Aorta (tissue), 5 donors: Measurements from ENCODE around the gene DTNB. TPM values are rescaled to one million over a fixed set of nuclear protein-coding genes. Genes with fewer than 3 reads are reported as not detected.

ENCODE experiments used
- ATAC-seq: fragments of 200-7000 bp; cut with Tn5 transposase; one replicate; pipeline ENCODE4 v1.9.1; 2022; ENCODE audit warnings: moderate library complexity; ENCODE audit not compliant: low FRiP score
- DNase-seq, 2 donors: peaks; one replicate each; pipeline ENCODE4 v3.0.0-alpha.2; 2020
- H3K27ac ChIP-seq, 2 donors: one replicate each; pipeline ENCODE4 v1.5.1; 2013; ENCODE audit warnings: low read length in 2 of 2, mild to moderate bottlenecking in 2 of 2, moderate library complexity in 2 of 2, control low read depth in 1 of 2, inconsistent platforms in 1 of 2, low read depth in 1 of 2
- H3K27me3 ChIP-seq, 2 donors: one replicate each; pipeline ENCODE4 v1.6.1; 2013; ENCODE audit warnings: control low read depth in 1 of 2, low read length in 1 of 2, mild to moderate bottlenecking in 1 of 2, moderate library complexity in 1 of 2; ENCODE audit not compliant: insufficient read depth in 2 of 2, control insufficient read depth in 1 of 2
- H3K36me3 ChIP-seq, 2 donors: one replicate each; pipeline ENCODE4 v1.6.1; 2013; ENCODE audit warnings: control low read depth in 1 of 2, low read length in 1 of 2, mild to moderate bottlenecking in 1 of 2; ENCODE audit not compliant: insufficient read depth in 2 of 2, control insufficient read depth in 1 of 2
- H3K4me1 ChIP-seq, 2 donors: one replicate each; pipeline ENCODE4 v1.6.1; 2013; ENCODE audit warnings: low read length in 2 of 2, control low read depth in 1 of 2, mild to moderate bottlenecking in 1 of 2, moderate library complexity in 1 of 2; ENCODE audit not compliant: insufficient read depth in 2 of 2, control insufficient read depth in 1 of 2
- H3K4me3 ChIP-seq, 2 donors: one replicate each; pipeline ENCODE4 v1.5.1; 2013; ENCODE audit warnings: low read length in 2 of 2, control low read depth in 1 of 2, mild to moderate bottlenecking in 1 of 2
- H3K9me3 ChIP-seq: one replicate; pipeline ENCODE4 v1.6.1; 2013; ENCODE audit warnings: mild to moderate bottlenecking, low read length; ENCODE audit not compliant: control insufficient read depth
- WGBS, 2 donors: extraction: QIAGEN DNeasy Blood & Tissue Kit; methylation state at CpG; one replicate each; pipeline ENCODE4 v1.1.7; 2013; 5-methylcytosine and 5-hydroxymethylcytosine counted together
- intact Hi-C, 2 donors: fragments of 100-400 bp; cut with DNase I; formaldehyde crosslinking; loops; one replicate each; pipeline versions ENCODE4 v1.14.2 to v1.15.0; 2022
- polyA plus RNA-seq, 2 donors: library from polyadenylated mRNA; stranded (reverse); fragments of 200-250 nt; gene quantifications; one replicate each; pipeline ENCODE4 v1.2.3, GENCODE V29; 2013
- total RNA-seq, 2 donors: library from RNA; stranded (reverse); fragmentation: NEBNext Ultra II Directional; extraction: Animal tissue kit (Norgen Biotek cat#: 25700); gene quantifications; one replicate each; pipeline ENCODE4 v1.2.1, GENCODE V29; 2021
- donor health status: healthy with polysubstance abuse.
- donor health status: Bipolar disorder and iron deficiency.
- donor health status: DM: no; HTN: no; CAD: no.
- donor health status: DM: no; HTN: no; CAD: no.
- donor health status: DM: yes; HTN: yes; CAD: no.

Gene DTNB
- total and polyA plus RNA-seq, 4 donors = 14.7 to 33.7 (median 17.1) TPM

- Histone ChIP-seq H3K4me1 (peaks cover 4 to 5% of the 10 kb centered on the region in 2 donors), H3K27me3 (no peaks in the 10 kb centered on the region), H3K9me3 (no peaks in the 10 kb centered on the region), H3K27ac (no peak overlapping the region), H3K36me3 (no peaks in the 10 kb centered on the region), H3K4me3 (peak overlapping the region in 1 of 2 donors; percentile 8)
- ATAC-seq (no peak), DNase-seq (no peak)
- intact Hi-C loops = no loop called here
- WGBS, 2 donors = 95 to 97% methylated on average over 4 of the region's 4 CpGs
Measured at GRCh38 chr2:25654801-25655200, 18.6 kb downstream of the DTNB start.

DNA sequence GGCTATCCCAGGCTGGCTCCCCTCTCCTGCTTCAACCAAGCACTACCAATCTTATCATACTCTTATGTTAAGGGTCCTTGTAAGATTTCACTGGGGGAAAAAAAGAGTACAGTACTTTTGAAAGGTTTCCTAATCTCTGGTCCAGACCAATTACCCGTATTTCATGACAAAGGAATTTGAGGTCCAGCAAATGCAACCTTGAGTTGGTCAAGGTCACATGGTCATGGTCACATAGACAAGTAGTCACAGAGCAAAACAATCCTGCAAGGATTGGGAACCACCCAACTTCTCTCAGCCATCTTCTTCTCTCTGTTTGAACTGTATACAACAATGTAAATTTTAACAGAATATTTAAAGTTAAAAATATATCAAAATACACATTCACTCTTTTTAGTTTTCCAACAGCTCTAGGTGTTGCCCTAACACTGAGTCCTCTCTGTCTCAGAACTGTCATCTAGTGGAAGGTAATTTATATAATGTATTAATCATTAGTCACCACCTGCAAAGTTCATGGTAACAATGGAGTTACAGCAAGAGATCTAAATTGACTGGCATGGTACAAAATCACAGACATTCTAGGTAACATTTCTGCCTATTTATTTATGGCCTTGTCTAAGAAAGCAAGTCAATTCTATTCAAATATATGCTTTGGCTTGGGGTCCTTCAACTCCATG is 21.5 kb downstream of the DTNB start:
- no peaks in the 10 kb centered on the region for H3K9me3 ChIP-seq
- no peak overlapping the region for H3K27ac ChIP-seq
- no peak for ATAC-seq
- H3K4me1 ChIP-seq = peaks cover 4 to 5% of the 10 kb centered on the region in 2 donors
- no peaks in the 10 kb centered on the region for H3K27me3 ChIP-seq
- H3K36me3 ChIP-seq = no peaks in the 10 kb centered on the region
- H3K4me3 ChIP-seq = no peak overlapping the region
- DNase-seq = no peak
- WGBS, 2 donors = 82 to 88% methylated on average over 1 of the region's 1 CpG
- intact Hi-C loops = no loop called here

GRCh38 chr2:25651066-25651465 is 22.3 kb downstream of the DTNB start:
- intact Hi-C loops = no loop called here
- no peak overlapping the region for H3K4me3 ChIP-seq
- no peaks in the 10 kb centered on the region for H3K27me3 ChIP-seq
- DNase-seq = no peak
- ATAC-seq = no peak
- peaks cover 4 to 5% of the 10 kb centered on the region in 2 donors for H3K4me1 ChIP-seq
- H3K36me3 ChIP-seq = no peaks in the 10 kb centered on the region
- no peak overlapping the region for H3K27ac ChIP-seq
- 63 to 71% methylated on average over 2 of the region's 2 CpGs for WGBS, 2 donors
- no peaks in the 10 kb centered on the region for H3K9me3 ChIP-seq

GRCh38 chr2:25650256-25650655 is 23.1 kb downstream of the DTNB start:
- Histone ChIP-seq H3K36me3 (no peaks in the 10 kb centered on the region), H3K9me3 (no peaks in the 10 kb centered on the region), H3K27me3 (no peaks in the 10 kb centered on the region), H3K4me1 (peaks cover under 1 to 2% of the 10 kb centered on the region in 2 donors), H3K27ac (no peak overlapping the region), H3K4me3 (no peak overlapping the region)
- DNase-seq = peak in 1 of 2 donors; percentile 52
- intact Hi-C loops = no loop called here
- no peak for ATAC-seq
- WGBS, 2 donors = 95 to 96% methylated on average over 3 of the region's 3 CpGs

DNA sequence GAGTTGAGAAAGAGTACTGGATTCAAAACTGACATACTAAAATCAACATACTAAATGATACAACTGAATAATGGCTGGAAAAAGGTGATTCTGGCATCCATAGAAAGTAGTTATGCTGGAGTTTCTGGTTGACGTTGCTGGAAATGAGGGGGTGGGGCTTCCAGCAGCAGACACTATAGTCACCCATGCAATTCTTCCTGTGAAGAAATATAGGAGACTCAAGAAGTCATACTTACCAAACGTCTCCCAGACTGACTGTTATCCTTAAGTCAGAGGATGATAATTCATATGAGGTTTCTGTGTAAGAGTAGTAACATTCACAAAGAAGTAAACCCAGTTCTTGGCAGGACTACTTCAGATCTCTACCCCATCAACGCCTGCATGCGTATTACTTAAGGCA is 23.6 kb downstream of the DTNB start:
- ATAC-seq = no peak
- Histone ChIP-seq H3K36me3 (no peaks in the 10 kb centered on the region), H3K4me3 (no peak overlapping the region), H3K9me3 (no peaks in the 10 kb centered on the region), H3K27ac (no peak overlapping the region), H3K4me1 (no peaks in the 10 kb centered on the region), H3K27me3 (no peaks in the 10 kb centered on the region)
- intact Hi-C loops = no loop called here
- 78 to 79% methylated on average over 4 of the region's 4 CpGs for WGBS, 2 donors
- DNase-seq = no peak

GRCh38 chr2:25642298-25642697 is 31.1 kb downstream of the DTNB start:
- WGBS, 2 donors = 95 to 96% methylated on average over 3 of the region's 3 CpGs
- no peak overlapping the region for H3K27ac ChIP-seq
- H3K4me3 ChIP-seq = no peak overlapping the region
- intact Hi-C loops = no loop called here
- no peaks in the 10 kb centered on the region for H3K27me3 ChIP-seq
- no peak for DNase-seq
- ATAC-seq = no peak
- H3K36me3 ChIP-seq = peaks cover 0 to 2% of the 10 kb centered on the region in 2 donors
- H3K9me3 ChIP-seq = no peaks in the 10 kb centered on the region
- no peaks in the 10 kb centered on the region for H3K4me1 ChIP-seq

GRCh38 chr2:25639696-25640095 is 33.7 kb downstream of the DTNB start:
- H3K9me3 ChIP-seq = no peaks in the 10 kb centered on the region
- WGBS, 2 donors = 96 to 97% methylated on average over 17 of the region's 17 CpGs

GRCh38 chr2:25639131-25639530 is 34.2 kb downstream of the DTNB start:
- ATAC-seq = no peak
- Histone ChIP-seq H3K4me3 (no peak overlapping the region), H3K4me1 (no peaks in the 10 kb centered on the region), H3K9me3 (no peaks in the 10 kb centered on the region), H3K36me3 (peaks cover 0 to 2% of the 10 kb centered on the region in 2 donors), H3K27ac (no peak overlapping the region), H3K27me3 (no peaks in the 10 kb centered on the region)
- WGBS, 2 donors = 84 to 87% methylated on average over 9 of the region's 9 CpGs
- intact Hi-C loops = no loop called here
- DNase-seq = no peak

More at GRCh38 chr2:25639696-25640095, 33.7 kb downstream of the DTNB start:
- DNase-seq = no peak
- peaks cover 0 to 2% of the 10 kb centered on the region in 2 donors for H3K36me3 ChIP-seq
- ATAC-seq = no peak
- H3K27me3 ChIP-seq = no peaks in the 10 kb centered on the region
- H3K4me3 ChIP-seq = no peak overlapping the region
- no peak overlapping the region for H3K27ac ChIP-seq
- no peaks in the 10 kb centered on the region for H3K4me1 ChIP-seq
- intact Hi-C loops = no loop called here

DNA sequence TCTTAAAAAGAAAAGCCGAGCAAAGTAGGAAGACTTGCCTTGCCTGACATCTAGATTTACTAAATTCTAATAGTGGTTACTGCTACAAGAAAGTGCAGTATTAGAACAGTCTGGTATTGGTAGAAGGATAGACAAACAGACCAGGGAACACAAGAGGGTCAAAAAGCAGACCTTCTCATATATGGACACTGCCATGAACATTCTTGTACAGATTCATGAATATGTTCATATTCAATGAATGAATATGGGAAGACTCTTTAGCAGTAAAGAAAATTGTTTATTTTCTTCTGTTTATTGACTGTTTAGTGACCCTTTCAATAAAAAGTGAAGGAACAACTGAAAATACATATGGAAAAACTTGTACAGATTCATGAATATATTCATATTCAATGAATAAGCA is 37.6 kb downstream of the DTNB start:
- ATAC-seq (no peak), DNase-seq (no peak)
- H3K4me1 ChIP-seq = no peaks in the 10 kb centered on the region
- WGBS, 2 donors = 97 to 100% methylated on average over 1 of the region's 1 CpG
- H3K9me3 ChIP-seq = no peaks in the 10 kb centered on the region
- intact Hi-C loops = no loop called here
- no peak overlapping the region for H3K27ac ChIP-seq
- H3K36me3 ChIP-seq = peaks cover 0 to 2% of the 10 kb centered on the region in 2 donors
- no peaks in the 10 kb centered on the region for H3K27me3 ChIP-seq
- no peak overlapping the region for H3K4me3 ChIP-seq
